GM18909 (cell line): ENCODE data around the gene BAMBI.

Source experiments
- ATAC-seq: cut with Tn5 transposase; IDR thresholded peaks from one replicate; pipeline ENCODE4 v1.9.1; 2021; ENCODE audit warnings: mild to moderate bottlenecking; ENCODE audit not compliant: unreplicated experiment, poor library complexity

The BAMBI gene

GRCh38 chr10:28732091-28732490 lies 54.8 kb downstream of the BAMBI start:
- no peak for ATAC-seq
